Epithelial cell of alveolus of lung (primary cell): ENCODE data around the gene DSCAM. TPM values are rescaled to one million over a fixed set of nuclear protein-coding genes. Genes with fewer than 3 reads are reported as not detected.

Source experiments
- total RNA-seq: library from RNA; depleted of rRNA; stranded (reverse); fragments of >200 nt; gene quantifications from 2 replicates; pipeline ENCODE4 v1.2.1, GENCODE V29; 2015

Gene DSCAM, protein sequence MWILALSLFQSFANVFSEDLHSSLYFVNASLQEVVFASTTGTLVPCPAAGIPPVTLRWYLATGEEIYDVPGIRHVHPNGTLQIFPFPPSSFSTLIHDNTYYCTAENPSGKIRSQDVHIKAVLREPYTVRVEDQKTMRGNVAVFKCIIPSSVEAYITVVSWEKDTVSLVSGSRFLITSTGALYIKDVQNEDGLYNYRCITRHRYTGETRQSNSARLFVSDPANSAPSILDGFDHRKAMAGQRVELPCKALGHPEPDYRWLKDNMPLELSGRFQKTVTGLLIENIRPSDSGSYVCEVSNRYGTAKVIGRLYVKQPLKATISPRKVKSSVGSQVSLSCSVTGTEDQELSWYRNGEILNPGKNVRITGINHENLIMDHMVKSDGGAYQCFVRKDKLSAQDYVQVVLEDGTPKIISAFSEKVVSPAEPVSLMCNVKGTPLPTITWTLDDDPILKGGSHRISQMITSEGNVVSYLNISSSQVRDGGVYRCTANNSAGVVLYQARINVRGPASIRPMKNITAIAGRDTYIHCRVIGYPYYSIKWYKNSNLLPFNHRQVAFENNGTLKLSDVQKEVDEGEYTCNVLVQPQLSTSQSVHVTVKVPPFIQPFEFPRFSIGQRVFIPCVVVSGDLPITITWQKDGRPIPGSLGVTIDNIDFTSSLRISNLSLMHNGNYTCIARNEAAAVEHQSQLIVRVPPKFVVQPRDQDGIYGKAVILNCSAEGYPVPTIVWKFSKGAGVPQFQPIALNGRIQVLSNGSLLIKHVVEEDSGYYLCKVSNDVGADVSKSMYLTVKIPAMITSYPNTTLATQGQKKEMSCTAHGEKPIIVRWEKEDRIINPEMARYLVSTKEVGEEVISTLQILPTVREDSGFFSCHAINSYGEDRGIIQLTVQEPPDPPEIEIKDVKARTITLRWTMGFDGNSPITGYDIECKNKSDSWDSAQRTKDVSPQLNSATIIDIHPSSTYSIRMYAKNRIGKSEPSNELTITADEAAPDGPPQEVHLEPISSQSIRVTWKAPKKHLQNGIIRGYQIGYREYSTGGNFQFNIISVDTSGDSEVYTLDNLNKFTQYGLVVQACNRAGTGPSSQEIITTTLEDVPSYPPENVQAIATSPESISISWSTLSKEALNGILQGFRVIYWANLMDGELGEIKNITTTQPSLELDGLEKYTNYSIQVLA (N-terminal part only)
- under 0.01 TPM in 1 of 2 replicates, not detected in the other for total RNA-seq

DNA sequence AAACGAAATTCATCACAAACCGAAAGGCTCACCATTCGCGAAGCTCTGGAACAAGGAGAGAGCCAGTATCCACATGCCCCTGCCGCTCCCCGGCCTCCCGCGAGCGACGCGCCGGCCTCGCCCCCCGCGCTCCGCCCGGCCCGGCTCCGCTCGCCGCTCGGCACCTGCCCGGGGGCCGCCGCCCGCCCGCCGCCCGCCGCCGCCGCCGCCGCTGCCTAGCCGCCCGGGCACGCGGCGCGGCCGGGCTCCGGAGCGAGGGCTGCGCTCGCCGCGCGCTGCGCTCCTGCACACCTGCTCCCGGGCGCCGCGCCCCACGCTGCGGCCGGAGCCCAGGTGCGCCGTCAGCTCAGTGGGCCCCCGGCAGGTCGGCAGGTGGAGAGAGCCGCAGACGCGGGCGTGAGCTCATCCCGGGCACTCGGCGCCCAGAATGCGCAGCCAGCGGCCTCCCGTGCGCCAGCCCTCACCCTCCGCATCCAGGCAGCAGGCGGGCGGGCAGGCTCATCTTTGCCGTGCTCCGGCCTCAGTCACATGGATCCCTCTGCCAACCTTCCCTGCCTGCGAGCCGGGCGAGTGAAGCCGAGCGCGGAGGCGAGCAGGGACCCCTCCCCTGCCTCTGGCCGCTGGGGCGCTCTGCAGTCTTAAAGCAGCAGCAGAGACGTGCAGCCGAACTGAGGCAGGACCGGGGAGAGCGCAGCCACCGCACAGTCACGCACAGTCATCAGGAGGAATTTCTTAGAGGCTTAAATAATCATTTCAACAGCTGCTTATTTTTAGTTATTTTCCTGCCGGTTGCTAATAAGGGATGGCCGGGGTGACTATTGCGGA lies at the start of gene DSCAM:
Gene DSCAM (minus strand): TSS at position 572 of the 825 bp plus-strand sequence. CDS start 497 bp downstream, at position 75.

